ENCODE data around the gene MOSPD2. TPM values are rescaled to one million over a fixed set of nuclear protein-coding genes. Genes with fewer than 3 reads are reported as not detected.

MOSPD2 gene
- polyA plus RNA-seq, 2 of the 4 experiments (the other 2 are of a cell fraction): 10.0 to 28.4 TPM

- Histone ChIP-seq H3K27ac (no peak overlapping the region), H3K9me3 (no peaks in the 10 kb centered on the region), H3K4me2 (no peak overlapping the region), H3K4me3 (no peak overlapping the region), H3K4me1 (no peaks in the 10 kb centered on the region)
- WGBS (ENCODE audit: missing lambda C conversion rate): 86% methylated on average over 5 of the region's 6 CpGs
- TF ChIP-seq HMGXB4 (CRISPR knock-in tag; IDR thresholded peaks at IDR 0.05; ENCODE audit: borderline replicate concordance) (no peak), JUN (IDR thresholded peaks at IDR 0.05) (no peak), HOXB13 (CRISPR knock-in tag; IDR thresholded peaks at IDR 0.05; ENCODE audit: low read depth) (no peak), TP53 (CRISPR knock-in tag; IDR thresholded peaks at IDR 0.05) (no peak), POLR2AphosphoS2 (conservative IDR thresholded peaks at IDR 0.05; ENCODE audit: low read length) (no peak)
- POLR2A ChIA-PET: no interaction called here
- ATAC-seq: no peak
- no peak for DNase-seq (ENCODE audit: low read depth in 1 of 2, low spot score in 1 of 2)
- CTCF ChIA-PET: no interaction called here
- no peak for FAIRE-seq
Measured at GRCh38 chrX:14922437-14922836, 49.2 kb downstream of the MOSPD2 start.

DNA sequence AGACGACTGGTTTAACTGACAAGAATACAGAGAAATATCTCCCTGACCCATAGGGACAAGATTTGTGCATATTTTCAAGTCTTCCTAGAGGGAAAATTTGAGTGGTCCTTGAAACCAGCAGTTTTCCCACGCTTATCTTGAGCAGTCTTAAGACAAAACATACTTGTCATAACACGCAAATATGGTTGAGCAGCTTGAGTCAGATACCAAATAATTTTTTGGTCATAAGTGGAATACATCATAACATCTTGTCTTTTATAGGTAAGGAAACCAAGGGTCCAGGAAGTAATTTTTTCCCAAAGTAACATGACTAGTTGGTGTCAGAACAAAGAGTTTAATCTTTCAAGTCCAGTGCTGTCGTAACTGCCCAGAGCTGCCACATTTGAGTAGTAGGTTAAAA lies 50.5 kb downstream of the MOSPD2 start:
- Histone ChIP-seq H3K27ac (no peak overlapping the region), H3K4me1 (no peaks in the 10 kb centered on the region), H3K9me3 (no peaks in the 10 kb centered on the region), H3K4me3 (no peak overlapping the region), H3K4me2 (no peak overlapping the region)
- CTCF ChIA-PET: no interaction called here
- no peak for FAIRE-seq
- TF ChIP-seq RFX5 (IDR thresholded peaks at IDR 0.05) (no peak), HES2 (IDR thresholded peaks at IDR 0.05) (no peak)
- TF ChIP-seq, protein P1, sequence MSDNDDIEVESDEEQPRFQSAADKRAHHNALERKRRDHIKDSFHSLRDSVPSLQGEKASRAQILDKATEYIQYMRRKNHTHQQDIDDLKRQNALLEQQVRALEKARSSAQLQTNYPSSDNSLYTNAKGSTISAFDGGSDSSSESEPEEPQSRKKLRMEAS (IDR thresholded peaks at IDR 0.05): no peak
- 99% methylated on average over 4 of the region's 4 CpGs for WGBS (ENCODE audit: missing lambda C conversion rate)
- DNase-seq (ENCODE audit: low read depth in 1 of 2, low spot score in 1 of 2): no peak
- ATAC-seq: no peak
- POLR2A ChIA-PET: no interaction called here

- Histone ChIP-seq H3K9me3 (no peaks in the 10 kb centered on the region), H3K4me1 (no peaks in the 10 kb centered on the region), H3K27ac (no peak overlapping the region), H3K4me2 (no peak overlapping the region), H3K4me3 (no peak overlapping the region)
- ChIA-PET CTCF (no interaction called here), POLR2A (no interaction called here)
- ATAC-seq (no peak), DNase-seq (ENCODE audit: low read depth in 1 of 2, low spot score in 1 of 2) (no peak), FAIRE-seq (no peak)
- whole genome bisulfite sequencing (ENCODE audit: missing lambda C conversion rate): 82% methylated on average over 1 of the region's 1 CpG
- TF ChIP-seq HOXB5 (CRISPR knock-in tag; IDR thresholded peaks at IDR 0.05): no peak
Measured at GRCh38 chrX:14926471-14926870, 53.2 kb downstream of the MOSPD2 start.

- FAIRE-seq (no peak), DNase-seq (ENCODE audit: low read depth in 1 of 2, low spot score in 1 of 2) (no peak), ATAC-seq (no peak)
- WGBS (ENCODE audit: missing lambda C conversion rate): 70% methylated on average over 5 of the region's 5 CpGs
- ChIA-PET CTCF (no interaction called here), POLR2A (no interaction called here)
- Histone ChIP-seq H3K27ac (no peak overlapping the region), H3K4me2 (no peak overlapping the region), H3K4me3 (no peak overlapping the region), H3K9me3 (no peaks in the 10 kb centered on the region), H3K4me1 (no peaks in the 10 kb centered on the region)
- TF ChIP-seq JUNB (IDR thresholded peaks at IDR 0.05) (no peak), E2F6 (IDR thresholded peaks at IDR 0.05; ENCODE audit: borderline replicate concordance, low read depth) (no peak), CBX2 (IDR thresholded peaks at IDR 0.05; ENCODE audit: borderline replicate concordance, low read depth) (no peak), NFE2L2 (conservative IDR thresholded peaks at IDR 0.05; ENCODE audit: low read length) (no peak), ATOH8 (CRISPR knock-in tag; IDR thresholded peaks at IDR 0.05; ENCODE audit: low read depth) (no peak), CBX8 (IDR thresholded peaks at IDR 0.05) (no peak), ZSCAN20 (CRISPR knock-in tag; IDR thresholded peaks at IDR 0.05) (no peak), MAFK (IDR thresholded peaks at IDR 0.05; ENCODE audit: partially characterized antibody) (no peak), FOSL2 (IDR thresholded peaks at IDR 0.05) (no peak), FOSL2 (CRISPR knock-in tag; IDR thresholded peaks at IDR 0.05) (no peak), JUN (IDR thresholded peaks at IDR 0.05) (no peak), HOXB5 (CRISPR knock-in tag; IDR thresholded peaks at IDR 0.05) (no peak), RARB (CRISPR knock-in tag; IDR thresholded peaks at IDR 0.05) (no peak), FOSB (CRISPR knock-in tag; IDR thresholded peaks at IDR 0.05) (no peak), HEYL (CRISPR knock-in tag; IDR thresholded peaks at IDR 0.05) (no peak)
Measured at GRCh38 chrX:14927401-14927800, 54.2 kb downstream of the MOSPD2 start.

All from A549 (cell line).